H1 (cell line): Measurements from ENCODE around the gene TJP2. TPM values are rescaled to one million over a fixed set of nuclear protein-coding genes. Genes with fewer than 3 reads are reported as not detected.

ENCODE experiments used
- ATF3 ChIP-seq: IDR thresholded peaks from 2 replicates; pipeline ENCODE4 v1.6.1; 2011; ENCODE audit warnings: low read depth, mild to moderate bottlenecking, low read length; ENCODE audit not compliant: insufficient read depth
- CEBPB ChIP-seq: IDR thresholded peaks from 2 replicates; pipeline ENCODE4 v1.6.1; 2012; ENCODE audit warnings: low read depth, low read length
- HDAC2 ChIP-seq, 2 experiments: fragments of 300-600 bp in 1 of 2; sonication (generic) in 1 of 2; IDR thresholded peaks; 2 replicates each; pipeline ENCODE4 v1.6.1; 2011 to 2012; ENCODE audit warnings: low read depth in 2 of 2, low read length in 2 of 2, mild to moderate bottlenecking in 2 of 2, moderate library complexity in 2 of 2, borderline replicate concordance in 1 of 2, inconsistent platforms in 1 of 2
- NRF1 ChIP-seq: IDR thresholded peaks from 2 replicates; pipeline ENCODE4 v1.6.1; 2011; ENCODE audit warnings: mild to moderate bottlenecking, low read depth, low read length, improper control_type of control experiment
- USF2 ChIP-seq: IDR thresholded peaks from 2 replicates; pipeline ENCODE4 v1.6.1; 2011; ENCODE audit warnings: low read length, improper control_type of control experiment
- polyA plus RNA-seq, 7 experiments: library from polyadenylated mRNA; depleted of rRNA in 3 of 7; stranded (reverse) in 5 of 7; unstranded in 2 of 7; fragments of >200 nt in 5 of 7; fragments of 200-250 nt in 2 of 7; gene quantifications; 1 replicate in 5 of 7; 2 replicates in 1 of 7; 4 replicates in 1 of 7; pipeline versions ENCODE4 v1.2.1 to v1.2.3, GENCODE V29; 2011 to 2013; ENCODE audit warnings: missing spikeins in 2 of 7, mixed read lengths in 2 of 7
- total RNA-seq: library from RNA; stranded (reverse); fragmentation: NEBNext Ultra II Directional; extraction: Animal tissue kit (Norgen Biotek cat#: 25700); gene quantifications from 2 replicates; pipeline ENCODE4 v1.2.1, GENCODE V29; 2021

The TJP2 gene
- total and polyA plus RNA-seq, 2 of the 8 experiments (the other 6 are each of a cell fraction or from before 2014, with no cell fraction given), result 54.9 to 137 TPM

- TF ChIP-seq ATF3 (no peak), HDAC2 (IDR thresholded peaks at IDR 0.05; ENCODE audit: borderline replicate concordance in 1 of 2, low read depth in 2 of 2, low read length in 2 of 2) (no peak), NRF1 (no peak), CEBPB (no peak), USF2 (no peak)
Measured at GRCh38 chr9:69171517-69171916, 2.6 kb upstream of the TJP2 start (continued).
